H9 (cell line): Measurements from ENCODE around the gene RNF13. TPM values are rescaled to one million over a fixed set of nuclear protein-coding genes. Genes with fewer than 3 reads are reported as not detected.

Source experiments
- DNase-seq: peaks from one replicate; pipeline ENCODE4 v3.0.0-alpha.2; 2017
- H2AFZ ChIP-seq: one replicate; pipeline ENCODE4 v1.6.1; 2013; ENCODE audit warnings: mild to moderate bottlenecking, low read length, control low read depth, moderate library complexity
- H2AK5ac ChIP-seq: 2 replicates; pipeline ENCODE4 v1.6.1; 2013; ENCODE audit warnings: low read length, control low read depth, mixed read lengths; ENCODE audit not compliant: insufficient read length
- H2BK120ac ChIP-seq: one replicate; pipeline ENCODE4 v1.6.1; 2013; ENCODE audit warnings: low read depth, mild to moderate bottlenecking, low read length, control low read depth, inconsistent platforms; ENCODE audit not compliant: poor library complexity, severe bottlenecking
- H2BK12ac ChIP-seq: 2 replicates; pipeline ENCODE4 v1.6.1; 2013; ENCODE audit warnings: low read length, control low read depth, mixed read lengths, low read depth; ENCODE audit not compliant: insufficient read length
- H2BK15ac ChIP-seq: 2 replicates; pipeline ENCODE4 v1.6.1; 2013; ENCODE audit warnings: low read depth, low read length, control low read depth
- H2BK20ac ChIP-seq: one replicate; pipeline ENCODE4 v1.6.1; 2013; ENCODE audit warnings: low read depth, mild to moderate bottlenecking, low read length, control low read depth, inconsistent platforms; ENCODE audit not compliant: poor library complexity, severe bottlenecking
- H2BK5ac ChIP-seq: 2 replicates; pipeline ENCODE4 v1.6.1; 2013; ENCODE audit warnings: low read length, control low read depth, mixed read lengths; ENCODE audit not compliant: insufficient read length
- H3K14ac ChIP-seq: 2 replicates; pipeline ENCODE4 v1.6.1; 2013; ENCODE audit warnings: low read length, control low read depth; ENCODE audit not compliant: insufficient read depth
- H3K18ac ChIP-seq: 2 replicates; pipeline ENCODE4 v1.6.1; 2013; ENCODE audit warnings: low read depth, mild to moderate bottlenecking, mixed read lengths, low read length, control low read depth; ENCODE audit not compliant: insufficient read length
- H3K23ac ChIP-seq: 2 replicates; pipeline ENCODE4 v1.6.1; 2013; ENCODE audit warnings: low read length, control low read depth, mixed read lengths, low read depth; ENCODE audit not compliant: insufficient read length
- H3K23me2 ChIP-seq: 2 replicates; pipeline ENCODE4 v1.6.1; 2013; ENCODE audit warnings: low read depth, mild to moderate bottlenecking, mixed read lengths, low read length, control low read depth; ENCODE audit not compliant: insufficient read length, poor library complexity, severe bottlenecking
- H3K27ac ChIP-seq: 2 replicates; pipeline ENCODE4 v1.5.1; 2013; ENCODE audit warnings: low read length, control low read depth, mixed read lengths, low read depth; ENCODE audit not compliant: insufficient read length
- H3K27me3 ChIP-seq: 2 replicates; pipeline ENCODE4 v1.6.1; 2013; ENCODE audit warnings: low read length, control low read depth, inconsistent platforms; ENCODE audit not compliant: insufficient read depth
- H3K4ac ChIP-seq: 2 replicates; pipeline ENCODE4 v1.6.1; 2013; ENCODE audit warnings: low read depth, mild to moderate bottlenecking, control low read depth, inconsistent platforms, low read length, moderate library complexity
- H3K4me1 ChIP-seq: 2 replicates; pipeline ENCODE4 v1.6.1; 2013; ENCODE audit warnings: low read length, control low read depth, inconsistent platforms; ENCODE audit not compliant: insufficient read depth
- H3K4me2 ChIP-seq: 2 replicates; pipeline ENCODE4 v1.6.1; 2013; ENCODE audit warnings: low read length, control low read depth, mixed read lengths; ENCODE audit not compliant: insufficient read length, insufficient read depth
- H3K56ac ChIP-seq: 2 replicates; pipeline ENCODE4 v1.6.1; 2013; ENCODE audit warnings: low read depth, mild to moderate bottlenecking, mixed read lengths, low read length, control low read depth; ENCODE audit not compliant: insufficient read length
- H3K79me1 ChIP-seq: 2 replicates; pipeline ENCODE4 v1.6.1; 2013; ENCODE audit warnings: low read depth, mild to moderate bottlenecking, moderate library complexity, low read length, control low read depth, inconsistent platforms; ENCODE audit not compliant: insufficient read depth, poor library complexity, severe bottlenecking
- H3K79me2 ChIP-seq: 2 replicates; pipeline ENCODE4 v1.6.1; 2013; ENCODE audit warnings: low read length, control low read depth, inconsistent platforms; ENCODE audit not compliant: insufficient read depth
- H3K9ac ChIP-seq: 2 replicates; pipeline ENCODE4 v1.6.1; 2013; ENCODE audit warnings: low read length, control low read depth, mixed read lengths; ENCODE audit not compliant: insufficient read length; ENCODE audit errors: extremely low read depth
- H3K9me3 ChIP-seq: one replicate; pipeline ENCODE4 v1.6.1; 2013; ENCODE audit warnings: low read depth, low read length, inconsistent platforms; ENCODE audit not compliant: control insufficient read depth
- H3T11ph ChIP-seq: one replicate; pipeline ENCODE4 v1.6.1; 2013; ENCODE audit warnings: mild to moderate bottlenecking, low read length, control low read depth, inconsistent platforms
- H4K20me1 ChIP-seq: one replicate; pipeline ENCODE4 v1.6.1; 2013; ENCODE audit not compliant: control insufficient read depth, insufficient read length, insufficient read depth
- H4K5ac ChIP-seq: 2 replicates; pipeline ENCODE4 v1.6.1; 2013; ENCODE audit warnings: low read depth, mild to moderate bottlenecking, mixed read lengths, low read length, control low read depth; ENCODE audit not compliant: insufficient read length
- H4K8ac ChIP-seq: replicated peaks from 2 replicates; pipeline ENCODE4 v1.6.1; 2013; ENCODE audit warnings: low read length, control low read depth, mixed read lengths, low read depth; ENCODE audit not compliant: insufficient read length
- H4K91ac ChIP-seq: 2 replicates; pipeline ENCODE4 v1.6.1; 2013; ENCODE audit warnings: low read depth, mild to moderate bottlenecking, moderate library complexity, mixed read lengths, low read length, control low read depth; ENCODE audit not compliant: insufficient read length
- H3K27ac Mint-ChIP-seq, 3 experiments: 2 replicates in 2 of 3; 3 replicates in 1 of 3; pipeline ENCODE4 v1.8.0; 2020 to 2021; ENCODE audit warnings: mixed read lengths in 3 of 3, mild to moderate bottlenecking in 1 of 3, moderate library complexity in 1 of 3
- H3K27me3 Mint-ChIP-seq: 2 replicates; pipeline ENCODE4 v1.8.0; 2021; ENCODE audit warnings: low read depth, mild to moderate bottlenecking, moderate library complexity, mixed read lengths
- H3K36me3 Mint-ChIP-seq, 3 experiments: 2 replicates in 2 of 3; 3 replicates in 1 of 3; pipeline ENCODE4 v1.8.0; 2020 to 2021; ENCODE audit warnings: low read depth in 3 of 3, mixed read lengths in 3 of 3; ENCODE audit not compliant: insufficient read depth in 1 of 3
- H3K4me1 Mint-ChIP-seq, 2 experiments: 2 replicates each; pipeline ENCODE4 v1.8.0; 2020; ENCODE audit warnings: mixed read lengths in 2 of 2
- H3K4me3 Mint-ChIP-seq, 2 experiments: 2 replicates in 1 of 2; 3 replicates in 1 of 2; pipeline ENCODE4 v1.8.0; 2020 to 2021; ENCODE audit warnings: mild to moderate bottlenecking in 2 of 2, mixed read lengths in 2 of 2, moderate library complexity in 1 of 2
- H3K9me3 Mint-ChIP-seq, 2 experiments: 2 replicates in 1 of 2; 3 replicates in 1 of 2; pipeline ENCODE4 v1.8.0; 2020; ENCODE audit warnings: mild to moderate bottlenecking in 2 of 2, mixed read lengths in 2 of 2, moderate library complexity in 1 of 2
- WGBS: extraction: QIAGEN DNeasy Blood & Tissue Kit; methylation state at CpG from one replicate; pipeline ENCODE4 v1.1.7; 2013; ENCODE audit warnings: missing lambda C conversion rate, low lambda C conversion rate, mixed read lengths; ENCODE audit not compliant: insufficient read length; ENCODE audit errors: extremely low coverage; 5-methylcytosine and 5-hydroxymethylcytosine counted together
- total RNA-seq: library from RNA; stranded (reverse); gene quantifications from 2 replicates; pipeline ENCODE4 v1.2.1, GENCODE V29; 2021
- TF ChIP-seq, protein P1 (sequence below): fragments of 200-600 bp; sonication (generic); conservative IDR thresholded peaks from 3 replicates; pipeline ENCODE4 v1.8.0; 2021; ENCODE audit warnings: antibody characterized with exemption, mild to moderate bottlenecking

RNF13 gene
- total RNA-seq, 1 experiment from 2014 or later = 23.4 TPM

- H3K9me3 Mint-ChIP-seq = peaks cover 10 to 11% of the 10 kb centered on the region in 2 experiments
- no peaks in the 10 kb centered on the region for H3K27me3 ChIP-seq
Measured at GRCh38 chr3:149999421-149999820, 186.4 kb downstream of the RNF13 start.

More at GRCh38 chr3:149999421-149999820, 186.4 kb downstream of the RNF13 start:
- Histone ChIP-seq H4K91ac (no peak overlapping the region), H3K56ac (no peak overlapping the region), H2BK120ac (no peak overlapping the region), H3T11ph (no peak overlapping the region), H3K4me1 (no peaks in the 10 kb centered on the region), H3K4me2 (no peak overlapping the region), H3K9me3 (no peaks in the 10 kb centered on the region), H4K20me1 (no peaks in the 10 kb centered on the region), H2BK15ac (no peak overlapping the region), H3K79me2 (no peaks in the 10 kb centered on the region), H2BK20ac (no peak overlapping the region), H3K18ac (no peak overlapping the region), H2BK5ac (no peak overlapping the region), H4K8ac (no peak overlapping the region), H2AFZ (no peak overlapping the region), H3K23ac (no peak overlapping the region), H3K9ac (no peak overlapping the region), H3K79me1 (no peaks in the 10 kb centered on the region), H3K23me2 (no peaks in the 10 kb centered on the region), H2BK12ac (no peak overlapping the region), H4K5ac (no peak overlapping the region), H2AK5ac (no peak overlapping the region), H3K27ac (no peak overlapping the region), H3K4ac (no peak overlapping the region), H3K14ac (no peak overlapping the region)
- Mint-ChIP-seq H3K27me3 (no peaks in the 10 kb centered on the region; the same call in 1 of the 2 replicates), H3K4me1 (no peaks in the 10 kb centered on the region), H3K36me3 (peaks cover 6 to 11% (median 9%) of the 10 kb centered on the region in 3 experiments; a peak in 6 of 7 replicates), H3K27ac (no peak overlapping the region), H3K4me3 (no peak overlapping the region)
- no peak for DNase-seq
- TF ChIP-seq, protein P1, sequence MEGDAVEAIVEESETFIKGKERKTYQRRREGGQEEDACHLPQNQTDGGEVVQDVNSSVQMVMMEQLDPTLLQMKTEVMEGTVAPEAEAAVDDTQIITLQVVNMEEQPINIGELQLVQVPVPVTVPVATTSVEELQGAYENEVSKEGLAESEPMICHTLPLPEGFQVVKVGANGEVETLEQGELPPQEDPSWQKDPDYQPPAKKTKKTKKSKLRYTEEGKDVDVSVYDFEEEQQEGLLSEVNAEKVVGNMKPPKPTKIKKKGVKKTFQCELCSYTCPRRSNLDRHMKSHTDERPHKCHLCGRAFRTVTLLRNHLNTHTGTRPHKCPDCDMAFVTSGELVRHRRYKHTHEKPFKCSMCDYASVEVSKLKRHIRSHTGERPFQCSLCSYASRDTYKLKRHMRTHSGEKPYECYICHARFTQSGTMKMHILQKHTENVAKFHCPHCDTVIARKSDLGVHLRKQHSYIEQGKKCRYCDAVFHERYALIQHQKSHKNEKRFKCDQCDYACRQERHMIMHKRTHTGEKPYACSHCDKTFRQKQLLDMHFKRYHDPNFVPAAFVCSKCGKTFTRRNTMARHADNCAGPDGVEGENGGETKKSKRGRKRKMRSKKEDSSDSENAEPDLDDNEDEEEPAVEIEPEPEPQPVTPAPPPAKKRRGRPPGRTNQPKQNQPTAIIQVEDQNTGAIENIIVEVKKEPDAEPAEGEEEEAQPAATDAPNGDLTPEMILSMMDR = no peak
- WGBS = no CpG with 5 or more reads among the region's 4 CpGs
